HEK293 (cell line): ENCODE results near the gene TSSK6.

Experiments used
- CTCF ChIA-PET: fragments of 350-600 bp; formaldehyde crosslinking; extraction: SDS; loops from one replicate; lab custom pipeline; 2021; ENCODE audit warnings: antibody characterized with exemption; lab: Yijun Ruan, JAX
- POLR2A ChIA-PET: fragments of 300-600 bp; formaldehyde crosslinking; extraction: SDS; loops from one replicate; lab custom pipeline; 2020; ENCODE audit warnings: antibody characterized with exemption, inconsistent platforms; lab: Yijun Ruan, JAX
- H3K27ac ChIP-seq: fragments of 200-500 bp; sonication (Bioruptor generic); 2 replicates; pipeline ENCODE4 v1.5.1; 2014; ENCODE audit warnings: low read depth, low read length, control low read depth, inconsistent platforms; ENCODE audit errors: extremely low read depth
- H3K36me3 ChIP-seq, 2 experiments: fragments of 200-500 bp in 1 of 2; sonication (Bioruptor generic) in 1 of 2; 1 replicate in 1 of 2; 2 replicates in 1 of 2; pipeline ENCODE4 v1.5.1; 2014 to 2017; ENCODE audit warnings: inconsistent platforms in 2 of 2, low read length in 2 of 2; ENCODE audit not compliant: control insufficient read depth in 2 of 2, insufficient read depth in 1 of 2
- H3K4me1 ChIP-seq: fragments of 200-500 bp; sonication (Bioruptor generic); 2 replicates; pipeline ENCODE4 v1.5.1; 2014; ENCODE audit warnings: mild to moderate bottlenecking, low read length, inconsistent platforms; ENCODE audit not compliant: control insufficient read depth, insufficient read depth
- H3K4me3 ChIP-seq: 2 replicates; pipeline ENCODE4 v1.5.1; 2011; ENCODE audit warnings: low read depth, mild to moderate bottlenecking, control low read depth, low read length, moderate library complexity
- H3K9me3 ChIP-seq: fragments of 200-500 bp; sonication (Bioruptor generic); 2 replicates; pipeline ENCODE4 v1.5.1; 2014; ENCODE audit warnings: low read depth, low read length, inconsistent platforms; ENCODE audit not compliant: control insufficient read depth, insufficient read depth
- BCL11B ChIP-seq: fragments of 450-650 bp; formaldehyde crosslinking; IDR thresholded peaks from 2 replicates; pipeline ENCODE4 v1.5.1; 2016; ENCODE audit warnings: low read depth, missing biosample characterization, missing genetic modification characterization
- OSR2 ChIP-seq: fragments of 450-650 bp; formaldehyde crosslinking; IDR thresholded peaks from 2 replicates; pipeline ENCODE4 v1.5.1; 2016; ENCODE audit warnings: missing biosample characterization, missing genetic modification characterization
- OVOL3 ChIP-seq: fragments of 450-650 bp; formaldehyde crosslinking; IDR thresholded peaks from 2 replicates; pipeline ENCODE4 v1.5.1; 2016; ENCODE audit warnings: missing biosample characterization, missing genetic modification characterization
- SETDB1 ChIP-seq: IDR thresholded peaks from one replicate; pipeline ENCODE4 v1.6.1; 2017; ENCODE audit warnings: mild to moderate bottlenecking, low read length, moderate library complexity, mixed read lengths; ENCODE audit not compliant: insufficient read length
- ZIC2 ChIP-seq: fragments of 450-650 bp; formaldehyde crosslinking; IDR thresholded peaks from 2 replicates; pipeline ENCODE4 v1.5.1; 2016; ENCODE audit warnings: missing biosample characterization, missing genetic modification characterization
- ZNF202 ChIP-seq: fragments of 450-650 bp; formaldehyde crosslinking; IDR thresholded peaks from 2 replicates; pipeline ENCODE4 v1.5.1; 2016; ENCODE audit warnings: missing biosample characterization, missing genetic modification characterization, borderline replicate concordance
- ZNF211 ChIP-seq: fragments of 450-650 bp; formaldehyde crosslinking; IDR thresholded peaks from 2 replicates; pipeline ENCODE4 v1.5.1; 2016; ENCODE audit warnings: low read depth, missing biosample characterization, missing genetic modification characterization
- ZNF214 ChIP-seq: fragments of 450-650 bp; formaldehyde crosslinking; IDR thresholded peaks from 2 replicates; pipeline ENCODE4 v1.5.1; 2017; ENCODE audit warnings: missing biosample characterization, mild to moderate bottlenecking, missing genetic modification characterization, borderline replicate concordance
- ZNF48 ChIP-seq: fragments of 450-650 bp; formaldehyde crosslinking; IDR thresholded peaks from 2 replicates; pipeline ENCODE4 v1.5.1; 2016; ENCODE audit warnings: missing biosample characterization, missing genetic modification characterization
- ZNF510 ChIP-seq: fragments of 450-650 bp; formaldehyde crosslinking; IDR thresholded peaks from 2 replicates; pipeline ENCODE4 v1.5.1; 2018; ENCODE audit warnings: mild to moderate bottlenecking, missing genetic modification characterization, missing biosample characterization; ENCODE audit not compliant: insufficient replicate concordance
- ZNF514 ChIP-seq: fragments of 450-650 bp; formaldehyde crosslinking; IDR thresholded peaks from 2 replicates; pipeline ENCODE4 v1.5.1; 2016; ENCODE audit warnings: missing biosample characterization, missing genetic modification characterization
- ZNF561 ChIP-seq: fragments of 450-650 bp; IDR thresholded peaks from 2 replicates; pipeline ENCODE4 v1.5.1; 2018; ENCODE audit warnings: missing biosample characterization, missing genetic modification characterization, borderline replicate concordance
- ZNF768 ChIP-seq: fragments of 450-650 bp; formaldehyde crosslinking; IDR thresholded peaks from 2 replicates; pipeline ENCODE4 v1.5.1; 2018; ENCODE audit warnings: missing biosample characterization, mild to moderate bottlenecking, missing genetic modification characterization
- ZNF830 ChIP-seq: fragments of 450-650 bp; IDR thresholded peaks from 2 replicates; pipeline ENCODE4 v1.5.0; 2018; ENCODE audit warnings: missing biosample characterization, missing genetic modification characterization, low read depth, mild to moderate bottlenecking, moderate library complexity
- TF ChIP-seq, protein P1 (sequence below): fragments of 450-650 bp; formaldehyde crosslinking; IDR thresholded peaks from 2 replicates; pipeline ENCODE4 v1.5.1; 2016; ENCODE audit warnings: missing biosample characterization, missing genetic modification characterization, low read depth
- TF ChIP-seq, protein P2 (sequence below): fragments of 450-650 bp; formaldehyde crosslinking; IDR thresholded peaks from 2 replicates; pipeline ENCODE4 v1.5.1; 2017; ENCODE audit warnings: missing biosample characterization, missing genetic modification characterization
- TF ChIP-seq, protein P3 (sequence below): fragments of 450-650 bp; formaldehyde crosslinking; IDR thresholded peaks from 2 replicates; pipeline ENCODE4 v1.5.1; 2016; ENCODE audit warnings: missing biosample characterization, missing genetic modification characterization
- TF ChIP-seq, protein P4 (sequence below): fragments of 450-650 bp; formaldehyde crosslinking; IDR thresholded peaks from 2 replicates; pipeline ENCODE4 v1.5.1; 2016; ENCODE audit warnings: missing biosample characterization, missing genetic modification characterization
- TF ChIP-seq, protein P5 (sequence below): fragments of 450-650 bp; formaldehyde crosslinking; IDR thresholded peaks from 2 replicates; pipeline ENCODE4 v1.5.1; 2016; ENCODE audit warnings: missing biosample characterization, missing genetic modification characterization, borderline replicate concordance

TSSK6 gene

DNA sequence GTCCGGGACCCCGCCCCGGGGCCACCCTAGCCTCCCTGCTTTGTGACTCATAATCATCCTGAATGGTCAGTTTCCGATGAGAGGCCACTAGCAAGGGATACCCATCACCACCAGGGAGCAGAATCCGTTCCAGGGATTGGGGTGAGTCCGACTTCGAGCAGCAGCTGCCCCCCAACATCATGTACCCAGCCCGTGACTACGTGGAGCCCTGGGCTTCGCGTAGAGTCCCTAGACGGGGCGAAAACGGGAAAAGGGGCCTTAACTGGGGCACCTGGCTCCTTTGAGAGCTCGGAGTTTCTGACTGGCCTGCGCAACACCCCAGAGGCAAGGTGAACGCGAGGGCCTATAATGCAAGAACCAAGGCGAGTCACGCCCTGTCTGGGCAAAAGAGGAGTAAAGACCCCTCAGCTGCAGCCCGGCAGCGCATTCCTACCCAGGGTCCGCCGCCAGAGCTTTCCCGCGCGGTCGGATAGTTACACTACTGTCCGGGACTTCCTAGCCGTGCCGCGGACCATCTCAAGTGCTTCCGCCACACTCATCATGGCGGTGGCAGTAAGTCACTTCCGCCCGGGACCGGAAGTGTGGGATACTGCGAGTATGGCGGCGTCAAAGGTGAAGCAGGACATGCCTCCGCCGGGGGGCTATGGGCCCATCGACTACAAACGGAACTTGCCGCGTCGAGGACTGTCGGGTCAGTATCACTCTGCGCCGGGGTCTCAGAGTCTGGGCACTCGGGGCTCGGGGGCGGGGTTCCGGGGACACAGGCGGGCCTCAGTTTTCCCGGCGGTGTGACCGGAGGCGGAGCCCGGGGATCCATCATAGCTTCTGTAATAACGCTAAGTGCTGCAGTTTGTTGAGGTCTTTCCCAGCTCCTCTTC lies 533 bp upstream of the TSSK6 start, which contains the start of gene NDUFA13 (continued):
- no peak for TF ChIP-seq ZNF514 (tag by site-specific recombination)
- TF ChIP-seq ZIC2 (tag by site-specific recombination): no peak
- TF ChIP-seq, protein P1, sequence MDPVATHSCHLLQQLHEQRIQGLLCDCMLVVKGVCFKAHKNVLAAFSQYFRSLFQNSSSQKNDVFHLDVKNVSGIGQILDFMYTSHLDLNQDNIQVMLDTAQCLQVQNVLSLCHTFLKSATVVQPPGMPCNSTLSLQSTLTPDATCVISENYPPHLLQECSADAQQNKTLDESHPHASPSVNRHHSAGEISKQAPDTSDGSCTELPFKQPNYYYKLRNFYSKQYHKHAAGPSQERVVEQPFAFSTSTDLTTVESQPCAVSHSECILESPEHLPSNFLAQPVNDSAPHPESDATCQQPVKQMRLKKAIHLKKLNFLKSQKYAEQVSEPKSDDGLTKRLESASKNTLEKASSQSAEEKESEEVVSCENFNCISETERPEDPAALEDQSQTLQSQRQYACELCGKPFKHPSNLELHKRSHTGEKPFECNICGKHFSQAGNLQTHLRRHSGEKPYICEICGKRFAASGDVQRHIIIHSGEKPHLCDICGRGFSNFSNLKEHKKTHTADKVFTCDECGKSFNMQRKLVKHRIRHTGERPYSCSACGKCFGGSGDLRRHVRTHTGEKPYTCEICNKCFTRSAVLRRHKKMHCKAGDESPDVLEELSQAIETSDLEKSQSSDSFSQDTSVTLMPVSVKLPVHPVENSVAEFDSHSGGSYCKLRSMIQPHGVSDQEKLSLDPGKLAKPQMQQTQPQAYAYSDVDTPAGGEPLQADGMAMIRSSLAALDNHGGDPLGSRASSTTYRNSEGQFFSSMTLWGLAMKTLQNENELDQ (tag by site-specific recombination): no peak
- no peak for TF ChIP-seq ZNF211 (tag by site-specific recombination)
- no peak for TF ChIP-seq ZNF214 (tag by site-specific recombination)

DNA sequence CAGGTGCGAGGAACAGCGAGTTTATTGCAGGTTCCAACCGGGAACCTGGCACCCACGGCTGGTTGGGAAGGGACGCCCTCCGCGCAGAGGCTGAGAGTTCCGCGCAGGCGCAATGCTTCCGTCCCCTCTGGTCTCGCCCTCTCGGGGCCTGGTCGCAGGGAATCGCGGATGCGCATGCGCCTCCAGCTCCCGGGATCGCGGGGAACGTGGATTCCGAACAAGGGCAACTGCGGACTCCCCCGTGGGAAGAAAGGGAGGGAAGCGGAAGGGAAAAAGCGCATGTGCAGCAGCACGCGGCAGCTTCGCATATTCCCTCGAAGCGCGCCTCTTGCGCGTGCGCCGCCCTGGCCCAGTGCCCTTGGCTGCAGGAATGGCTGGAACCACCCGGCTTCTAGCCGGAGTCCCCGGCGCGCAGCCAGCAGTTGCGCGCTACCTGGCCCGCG lies 1.1 kb downstream of the TSSK6 start:
- TF ChIP-seq, protein P2, sequence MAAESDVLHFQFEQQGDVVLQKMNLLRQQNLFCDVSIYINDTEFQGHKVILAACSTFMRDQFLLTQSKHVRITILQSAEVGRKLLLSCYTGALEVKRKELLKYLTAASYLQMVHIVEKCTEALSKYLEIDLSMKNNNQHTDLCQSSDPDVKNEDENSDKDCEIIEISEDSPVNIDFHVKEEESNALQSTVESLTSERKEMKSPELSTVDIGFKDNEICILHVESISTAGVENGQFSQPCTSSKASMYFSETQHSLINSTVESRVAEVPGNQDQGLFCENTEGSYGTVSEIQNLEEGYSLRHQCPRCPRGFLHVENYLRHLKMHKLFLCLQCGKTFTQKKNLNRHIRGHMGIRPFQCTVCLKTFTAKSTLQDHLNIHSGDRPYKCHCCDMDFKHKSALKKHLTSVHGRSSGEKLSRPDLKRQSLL: no peak
- Histone ChIP-seq H3K27ac (no peak overlapping the region), H3K4me3 (no peak overlapping the region), H3K36me3 (peaks cover 4 to 11% of the 10 kb centered on the region in 2 experiments; a peak in 2 of 3 replicates), H3K4me1 (no peaks in the 10 kb centered on the region), H3K9me3 (no peaks in the 10 kb centered on the region)
- ChIA-PET CTCF (no interaction called here), POLR2A (no interaction called here)

DNA sequence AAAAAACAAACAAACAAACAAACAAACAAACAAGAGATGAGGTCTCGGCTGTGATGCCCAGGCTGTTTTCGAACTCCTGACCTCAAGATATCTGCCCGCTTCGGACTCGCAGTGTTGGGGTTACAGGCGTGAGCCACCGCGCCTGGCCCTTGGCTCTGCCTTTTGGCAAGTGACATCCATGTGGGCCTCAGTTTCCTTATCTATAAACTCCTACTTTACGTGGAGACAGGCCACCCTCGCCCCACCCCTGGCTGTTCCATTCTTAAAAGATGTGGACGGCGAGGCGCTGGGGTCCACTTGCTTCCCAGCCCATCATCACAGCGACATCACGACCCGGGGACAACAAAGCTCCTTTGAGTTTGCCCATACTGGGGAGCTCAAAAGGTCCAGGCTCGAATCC lies 1.7 kb downstream of the TSSK6 start:
- no peaks in the 10 kb centered on the region for H3K9me3 ChIP-seq
- no peak overlapping the region for H3K4me3 ChIP-seq
- CTCF ChIA-PET: no interaction called here
- H3K27ac ChIP-seq: no peak overlapping the region
- H3K4me1 ChIP-seq: no peaks in the 10 kb centered on the region
- H3K36me3 ChIP-seq: peaks cover 4 to 7% of the 10 kb centered on the region in 2 experiments; a peak in 2 of 3 replicates
- POLR2A ChIA-PET: no interaction called here
- TF ChIP-seq BCL11B (no peak), OVOL3 (tag by site-specific recombination) (no peak), SETDB1 (no peak), OSR2 (tag by site-specific recombination) (no peak), ZNF48 (tag by site-specific recombination) (no peak), ZIC2 (tag by site-specific recombination) (no peak), ZNF202 (tag by site-specific recombination) (no peak), ZNF768 (tag by site-specific recombination) (no peak), ZNF830 (tag by site-specific recombination) (no peak), ZNF561 (tag by site-specific recombination) (no peak), ZNF510 (no peak)
- TF ChIP-seq, protein P3, sequence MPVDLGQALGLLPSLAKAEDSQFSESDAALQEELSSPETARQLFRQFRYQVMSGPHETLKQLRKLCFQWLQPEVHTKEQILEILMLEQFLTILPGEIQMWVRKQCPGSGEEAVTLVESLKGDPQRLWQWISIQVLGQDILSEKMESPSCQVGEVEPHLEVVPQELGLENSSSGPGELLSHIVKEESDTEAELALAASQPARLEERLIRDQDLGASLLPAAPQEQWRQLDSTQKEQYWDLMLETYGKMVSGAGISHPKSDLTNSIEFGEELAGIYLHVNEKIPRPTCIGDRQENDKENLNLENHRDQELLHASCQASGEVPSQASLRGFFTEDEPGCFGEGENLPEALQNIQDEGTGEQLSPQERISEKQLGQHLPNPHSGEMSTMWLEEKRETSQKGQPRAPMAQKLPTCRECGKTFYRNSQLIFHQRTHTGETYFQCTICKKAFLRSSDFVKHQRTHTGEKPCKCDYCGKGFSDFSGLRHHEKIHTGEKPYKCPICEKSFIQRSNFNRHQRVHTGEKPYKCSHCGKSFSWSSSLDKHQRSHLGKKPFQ (tag by site-specific recombination): no peak
- TF ChIP-seq, protein P4, sequence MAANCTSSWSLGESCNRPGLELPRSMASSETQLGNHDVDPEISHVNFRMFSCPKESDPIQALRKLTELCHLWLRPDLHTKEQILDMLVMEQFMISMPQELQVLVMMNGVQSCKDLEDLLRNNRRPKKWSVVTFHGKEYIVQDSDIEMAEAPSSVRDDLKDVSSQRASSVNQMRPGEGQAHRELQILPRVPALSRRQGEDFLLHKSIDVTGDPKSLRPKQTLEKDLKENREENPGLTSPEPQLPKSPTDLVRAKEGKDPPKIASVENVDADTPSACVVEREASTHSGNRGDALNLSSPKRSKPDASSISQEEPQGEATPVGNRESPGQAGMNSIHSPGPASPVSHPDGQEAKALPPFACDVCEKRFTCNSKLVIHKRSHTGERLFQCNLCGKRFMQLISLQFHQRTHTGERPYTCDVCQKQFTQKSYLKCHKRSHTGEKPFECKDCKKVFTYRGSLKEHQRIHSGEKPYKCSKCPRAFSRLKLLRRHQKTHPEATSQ (tag by site-specific recombination): no peak
- TF ChIP-seq, protein P5, sequence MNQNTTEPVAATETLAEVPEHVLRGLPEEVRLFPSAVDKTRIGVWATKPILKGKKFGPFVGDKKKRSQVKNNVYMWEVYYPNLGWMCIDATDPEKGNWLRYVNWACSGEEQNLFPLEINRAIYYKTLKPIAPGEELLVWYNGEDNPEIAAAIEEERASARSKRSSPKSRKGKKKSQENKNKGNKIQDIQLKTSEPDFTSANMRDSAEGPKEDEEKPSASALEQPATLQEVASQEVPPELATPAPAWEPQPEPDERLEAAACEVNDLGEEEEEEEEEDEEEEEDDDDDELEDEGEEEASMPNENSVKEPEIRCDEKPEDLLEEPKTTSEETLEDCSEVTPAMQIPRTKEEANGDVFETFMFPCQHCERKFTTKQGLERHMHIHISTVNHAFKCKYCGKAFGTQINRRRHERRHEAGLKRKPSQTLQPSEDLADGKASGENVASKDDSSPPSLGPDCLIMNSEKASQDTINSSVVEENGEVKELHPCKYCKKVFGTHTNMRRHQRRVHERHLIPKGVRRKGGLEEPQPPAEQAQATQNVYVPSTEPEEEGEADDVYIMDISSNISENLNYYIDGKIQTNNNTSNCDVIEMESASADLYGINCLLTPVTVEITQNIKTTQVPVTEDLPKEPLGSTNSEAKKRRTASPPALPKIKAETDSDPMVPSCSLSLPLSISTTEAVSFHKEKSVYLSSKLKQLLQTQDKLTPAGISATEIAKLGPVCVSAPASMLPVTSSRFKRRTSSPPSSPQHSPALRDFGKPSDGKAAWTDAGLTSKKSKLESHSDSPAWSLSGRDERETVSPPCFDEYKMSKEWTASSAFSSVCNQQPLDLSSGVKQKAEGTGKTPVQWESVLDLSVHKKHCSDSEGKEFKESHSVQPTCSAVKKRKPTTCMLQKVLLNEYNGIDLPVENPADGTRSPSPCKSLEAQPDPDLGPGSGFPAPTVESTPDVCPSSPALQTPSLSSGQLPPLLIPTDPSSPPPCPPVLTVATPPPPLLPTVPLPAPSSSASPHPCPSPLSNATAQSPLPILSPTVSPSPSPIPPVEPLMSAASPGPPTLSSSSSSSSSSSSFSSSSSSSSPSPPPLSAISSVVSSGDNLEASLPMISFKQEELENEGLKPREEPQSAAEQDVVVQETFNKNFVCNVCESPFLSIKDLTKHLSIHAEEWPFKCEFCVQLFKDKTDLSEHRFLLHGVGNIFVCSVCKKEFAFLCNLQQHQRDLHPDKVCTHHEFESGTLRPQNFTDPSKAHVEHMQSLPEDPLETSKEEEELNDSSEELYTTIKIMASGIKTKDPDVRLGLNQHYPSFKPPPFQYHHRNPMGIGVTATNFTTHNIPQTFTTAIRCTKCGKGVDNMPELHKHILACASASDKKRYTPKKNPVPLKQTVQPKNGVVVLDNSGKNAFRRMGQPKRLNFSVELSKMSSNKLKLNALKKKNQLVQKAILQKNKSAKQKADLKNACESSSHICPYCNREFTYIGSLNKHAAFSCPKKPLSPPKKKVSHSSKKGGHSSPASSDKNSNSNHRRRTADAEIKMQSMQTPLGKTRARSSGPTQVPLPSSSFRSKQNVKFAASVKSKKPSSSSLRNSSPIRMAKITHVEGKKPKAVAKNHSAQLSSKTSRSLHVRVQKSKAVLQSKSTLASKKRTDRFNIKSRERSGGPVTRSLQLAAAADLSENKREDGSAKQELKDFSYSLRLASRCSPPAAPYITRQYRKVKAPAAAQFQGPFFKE (tag by site-specific recombination): no peak
